Activated CD8-positive, alpha-beta memory T cell treated with anti-CD3 and anti-CD28 coated beads for 36 hours (primary cell): Measurements from ENCODE around the gene CAPNS1. TPM values are rescaled to one million over a fixed set of nuclear protein-coding genes. Genes with fewer than 3 reads are reported as not detected.

Experiments
- CTCF ChIA-PET: fragments of 350-600 bp; sonication (Branson Sonifier 250); formaldehyde crosslinking; loops from one replicate; lab custom pipeline; 2021; ENCODE audit warnings: antibody characterized with exemption; lab: Charles Lee
- POLR2A ChIA-PET: fragments of 350-600 bp; sonication (Branson Sonifier 250); formaldehyde crosslinking; loops from one replicate; lab custom pipeline; 2021; ENCODE audit warnings: antibody characterized with exemption; lab: Charles Lee
- total RNA-seq, 2 experiments: library from RNA; stranded (reverse); gene quantifications; one replicate each; pipeline ENCODE4 v1.2.3, GENCODE V29; 2021

Gene CAPNS1
- total RNA-seq, 2 experiments from 2014 or later = 360 to 374 TPM

DNA sequence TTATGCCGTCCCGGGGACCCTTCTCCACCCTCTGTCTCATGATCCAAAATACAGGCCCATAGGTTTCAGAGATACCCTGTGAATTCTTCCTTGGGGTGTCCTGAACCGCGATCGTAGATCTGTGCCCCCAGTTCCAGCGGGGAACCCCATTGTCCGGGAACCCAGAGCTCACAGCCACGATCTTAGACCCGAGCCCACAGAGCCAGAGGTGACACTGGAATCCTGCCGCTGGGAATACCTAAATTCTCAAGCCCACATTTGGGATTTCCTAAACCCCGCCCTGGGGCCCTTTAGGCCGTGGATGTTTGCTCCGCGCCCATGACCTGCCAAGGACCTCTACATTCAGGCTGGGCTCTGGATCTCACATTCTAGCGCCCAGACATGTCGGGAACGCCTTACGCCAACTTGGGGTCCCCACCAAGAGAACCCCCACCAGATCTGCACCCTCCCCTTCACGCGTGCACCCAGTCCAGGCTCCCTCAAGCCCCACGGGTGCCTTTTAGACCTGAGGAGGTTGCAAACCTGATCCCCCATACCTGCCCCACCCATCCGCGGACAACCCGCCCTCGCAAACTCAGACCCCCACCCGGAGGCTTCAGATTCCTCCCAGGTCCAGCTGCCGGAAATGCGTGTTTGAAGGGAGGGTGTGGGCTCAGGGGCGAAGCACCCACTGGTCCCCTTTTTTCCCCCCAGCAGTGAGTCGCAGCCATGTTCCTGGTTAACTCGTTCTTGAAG lies 605 bp downstream of the CAPNS1 start:
- ChIA-PET POLR2A (interaction anchor here (0.6 to 1.5 kb wide), 4 partner anchors 12 to 75 kb away, joined by 3 to 11 read pairs (median 6); partner anchors contain the start of genes POLR2I and TBCB), CTCF (interaction anchor here (1.5 kb wide), 2 partner anchors 11 to 13 kb away, joined by 4 to 10 read pairs; no protein-coding TSS in a partner anchor)

DNA sequence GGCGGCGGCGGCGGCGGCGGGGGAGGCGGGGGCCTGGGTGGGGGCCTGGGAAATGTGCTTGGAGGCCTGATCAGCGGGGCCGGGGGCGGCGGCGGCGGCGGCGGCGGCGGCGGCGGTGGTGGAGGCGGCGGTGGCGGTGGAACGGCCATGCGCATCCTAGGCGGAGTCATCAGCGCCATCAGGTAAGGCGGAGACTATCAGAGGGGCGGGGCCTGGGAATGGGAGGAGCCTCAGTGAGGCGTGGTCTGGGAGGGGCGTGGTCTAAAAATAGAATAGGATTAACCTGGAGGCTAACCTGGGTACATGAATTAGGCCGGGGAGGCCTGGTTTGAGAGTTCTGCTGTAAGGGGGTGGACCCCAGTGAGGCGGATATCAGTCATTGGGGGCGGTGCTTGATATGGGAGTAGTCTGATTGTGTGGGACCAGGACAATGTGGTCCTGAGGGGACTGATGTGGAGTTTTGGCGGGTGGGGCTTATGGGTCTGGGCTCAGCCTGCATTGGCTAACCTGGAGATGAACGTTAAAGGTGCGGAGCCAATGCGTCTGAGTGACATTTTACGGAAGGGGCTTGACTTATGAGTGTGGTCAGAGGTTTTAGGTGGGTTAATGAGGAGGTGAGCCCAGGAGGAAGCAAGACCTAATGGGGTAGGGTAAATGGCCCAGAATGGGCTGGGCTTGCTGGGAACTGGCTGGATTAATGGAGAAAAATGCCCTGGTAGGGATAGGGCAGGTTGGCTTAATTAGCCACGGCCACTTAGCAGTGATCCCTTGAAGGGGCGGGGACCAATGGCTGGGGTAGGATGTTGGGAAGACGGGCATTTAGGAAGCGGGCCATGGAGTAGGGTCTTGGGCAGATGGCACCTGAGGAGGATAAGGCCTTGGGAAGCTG lies 1.4 kb downstream of the CAPNS1 start:
- POLR2A ChIA-PET = interaction anchor here (0.7 kb wide), 1 partner anchor 74 kb away, joined by 3 read pairs; no protein-coding TSS in a partner anchor
- CTCF ChIA-PET = interaction anchor here (1.5 kb wide), 1 partner anchor 12 kb away, joined by 4 read pairs; no protein-coding TSS in a partner anchor

DNA sequence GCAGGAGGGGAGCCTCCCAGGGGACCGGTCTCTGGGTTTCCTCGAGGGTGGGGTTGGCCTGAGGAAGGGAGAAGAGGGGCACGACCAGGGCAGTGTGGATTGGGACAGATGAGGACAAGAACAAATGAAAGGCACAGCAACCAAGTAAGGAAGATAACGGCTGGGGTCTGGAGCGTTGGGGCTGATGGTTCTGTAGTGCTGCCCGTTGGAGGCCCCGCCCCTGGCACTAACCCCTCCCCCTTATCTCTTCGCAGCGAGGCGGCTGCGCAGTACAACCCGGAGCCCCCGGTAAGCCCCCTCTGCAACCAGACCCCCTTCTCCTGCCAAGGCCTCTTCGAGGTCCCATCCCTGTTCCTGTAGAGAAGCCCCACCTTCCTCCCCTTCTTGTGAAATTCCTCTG lies 2.2 kb downstream of the CAPNS1 start:
- CTCF ChIA-PET = interaction anchor here (0.6 to 2.9 kb wide), 2 partner anchors 14 to 1113 kb away, joined by 3 to 11 read pairs; no protein-coding TSS in a partner anchor
- POLR2A ChIA-PET = no interaction called here

DNA sequence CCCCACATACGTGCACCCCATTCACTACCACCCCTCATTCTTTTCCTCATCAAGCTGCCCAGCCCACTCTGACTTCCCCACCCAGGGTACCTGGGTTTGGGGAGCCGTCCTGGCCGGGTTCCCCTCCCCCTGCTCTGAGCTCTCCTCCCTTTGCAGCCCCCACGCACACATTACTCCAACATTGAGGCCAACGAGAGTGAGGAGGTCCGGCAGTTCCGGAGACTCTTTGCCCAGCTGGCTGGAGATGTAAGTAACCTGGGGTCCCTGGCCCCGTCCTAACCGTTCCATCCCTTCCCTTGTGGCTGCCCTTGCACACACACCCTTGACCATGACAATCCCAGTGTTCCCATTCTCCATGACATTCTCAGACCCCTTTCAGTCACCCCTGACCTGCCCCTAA lies 2.6 kb downstream of the CAPNS1 start:
- ChIA-PET CTCF (interaction anchor here (0.6 to 2.9 kb wide), 2 partner anchors 15 to 1114 kb away, joined by 3 to 11 read pairs; no protein-coding TSS in a partner anchor), POLR2A (interaction anchor here (0.5 kb wide), 1 partner anchor 61 kb away, joined by 3 read pairs; no protein-coding TSS in a partner anchor)

DNA sequence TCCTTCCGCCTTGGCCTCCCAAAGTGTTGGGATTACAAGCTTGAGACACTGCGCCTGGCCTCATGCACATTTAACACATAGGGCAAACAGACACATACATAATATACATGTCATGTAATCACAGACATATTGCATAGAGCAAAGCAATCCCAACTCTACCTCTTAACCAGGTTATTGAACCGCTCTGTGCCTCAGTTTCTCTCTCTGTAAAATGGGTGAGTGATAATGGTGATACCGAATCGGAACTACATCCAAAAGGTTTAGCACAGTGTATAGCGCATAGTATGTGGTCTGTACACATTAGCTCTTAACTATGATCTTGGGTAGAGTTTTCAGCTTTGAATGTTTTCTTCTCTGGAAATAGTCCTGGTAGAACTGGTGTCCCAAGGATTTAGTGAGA lies 4.8 kb downstream of the CAPNS1 start:
- CTCF ChIA-PET = interaction anchor here (2.9 kb wide), 1 partner anchor 17 kb away, joined by 11 read pairs; no protein-coding TSS in a partner anchor
- POLR2A ChIA-PET = interaction anchor here (0.6 kb wide), 1 partner anchor 13 kb away, joined by 3 read pairs; no protein-coding TSS in a partner anchor

DNA sequence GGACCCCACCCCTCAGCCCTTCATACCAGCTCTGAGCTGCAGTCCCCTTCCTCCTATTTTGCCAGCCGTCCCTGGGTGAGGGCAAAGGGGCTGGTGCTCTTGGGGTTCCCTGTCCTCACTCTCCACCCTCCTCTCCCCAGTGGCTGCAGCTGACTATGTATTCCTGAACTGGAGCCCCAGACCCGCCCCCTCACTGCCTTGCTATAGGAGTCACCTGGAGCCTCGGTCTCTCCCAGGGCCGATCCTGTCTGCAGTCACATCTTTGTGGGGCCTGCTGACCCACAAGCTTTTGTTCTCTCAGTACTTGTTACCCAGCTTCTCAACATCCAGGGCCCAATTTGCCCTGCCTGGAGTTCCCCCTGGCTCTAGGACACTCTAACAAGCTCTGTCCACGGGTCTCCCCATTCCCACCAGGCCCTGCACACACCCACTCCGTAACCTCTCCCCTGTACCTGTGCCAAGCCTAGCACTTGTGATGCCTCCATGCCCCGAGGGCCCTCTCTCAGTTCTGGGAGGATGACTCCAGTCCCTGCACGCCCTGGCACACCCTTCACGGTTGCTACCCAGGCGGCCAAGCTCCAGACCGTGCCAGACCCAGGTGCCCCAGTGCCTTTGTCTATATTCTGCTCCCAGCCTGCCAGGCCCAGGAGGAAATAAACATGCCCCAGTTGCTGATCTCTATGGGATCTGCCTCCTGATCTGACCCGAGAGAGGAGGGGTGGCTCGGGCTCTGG lies 10.0 kb downstream of the CAPNS1 start:
- ChIA-PET POLR2A (no interaction called here), CTCF (no interaction called here)

DNA sequence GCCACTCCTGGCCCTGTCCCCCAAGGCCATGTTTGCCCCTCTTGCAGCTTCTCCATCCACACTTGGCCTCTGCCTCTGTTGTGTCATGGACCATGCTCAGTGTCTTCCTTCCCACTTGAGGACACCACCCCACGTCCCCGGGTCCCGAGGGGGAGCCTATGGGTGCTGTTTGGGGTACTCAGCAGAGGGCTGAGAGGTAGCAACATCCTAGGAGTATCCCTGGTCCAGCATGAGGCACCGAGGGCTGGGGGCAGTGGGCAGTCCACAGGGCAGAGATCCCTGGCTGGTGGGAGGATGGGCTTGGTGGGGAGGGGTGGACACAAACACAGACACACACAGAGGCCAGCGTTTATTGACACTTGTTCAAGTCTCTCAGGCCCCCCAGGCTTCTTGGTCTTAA lies 10.7 kb downstream of the CAPNS1 start:
- CTCF ChIA-PET = no interaction called here

DNA sequence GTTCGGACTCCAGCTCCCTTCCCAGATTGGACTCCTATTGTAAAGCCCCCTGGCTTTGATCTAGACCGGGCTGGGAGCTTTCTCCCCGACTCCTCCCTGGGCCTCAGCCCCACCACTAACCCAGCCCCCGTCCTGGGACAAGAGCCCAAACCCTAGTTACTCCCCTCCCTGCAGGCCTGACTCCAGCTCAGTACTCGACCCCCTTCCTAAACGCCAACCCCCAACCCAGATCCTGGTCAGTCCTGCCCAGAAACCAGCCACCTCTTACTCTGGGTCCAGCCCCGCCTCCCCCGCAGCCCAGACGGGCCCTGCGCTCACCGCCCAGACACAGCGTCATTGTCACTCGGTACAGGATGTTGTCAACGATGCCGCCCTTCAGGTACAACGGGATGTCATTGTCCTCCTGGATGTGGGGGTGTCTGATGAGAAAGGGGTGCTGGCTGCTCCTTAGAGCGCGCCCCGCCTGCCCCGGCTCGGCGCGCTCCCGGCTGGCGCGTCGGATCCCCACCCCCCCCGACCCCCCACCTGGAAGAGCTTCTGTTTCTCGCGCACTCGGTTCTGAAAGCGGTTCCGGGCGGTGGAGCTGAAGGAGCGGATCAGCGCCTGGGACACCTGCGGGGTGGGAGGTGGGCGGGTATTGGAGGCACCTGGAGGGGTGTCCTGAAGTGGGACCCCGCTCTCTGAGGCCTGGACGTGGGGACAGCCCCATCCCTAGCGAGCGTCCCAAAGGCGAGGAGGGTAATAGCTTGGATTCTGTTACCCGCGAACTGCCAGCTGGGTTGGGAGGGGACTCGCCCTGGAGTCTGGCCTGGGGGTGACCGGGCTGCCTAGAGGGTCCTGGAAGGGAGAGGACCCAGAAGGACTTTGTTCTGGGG lies 11.5 kb downstream of the CAPNS1 start:
- POLR2A ChIA-PET = interaction anchor here (0.6 kb wide), 1 partner anchor 17 kb away, joined by 4 read pairs; no protein-coding TSS in a partner anchor
- CTCF ChIA-PET = interaction anchor here (0.6 kb wide), 1 partner anchor 471 kb away, joined by 3 read pairs; no protein-coding TSS in a partner anchor

More for the DNA sequence above, 10.7 kb downstream of the CAPNS1 start:
- POLR2A ChIA-PET = no interaction called here

DNA sequence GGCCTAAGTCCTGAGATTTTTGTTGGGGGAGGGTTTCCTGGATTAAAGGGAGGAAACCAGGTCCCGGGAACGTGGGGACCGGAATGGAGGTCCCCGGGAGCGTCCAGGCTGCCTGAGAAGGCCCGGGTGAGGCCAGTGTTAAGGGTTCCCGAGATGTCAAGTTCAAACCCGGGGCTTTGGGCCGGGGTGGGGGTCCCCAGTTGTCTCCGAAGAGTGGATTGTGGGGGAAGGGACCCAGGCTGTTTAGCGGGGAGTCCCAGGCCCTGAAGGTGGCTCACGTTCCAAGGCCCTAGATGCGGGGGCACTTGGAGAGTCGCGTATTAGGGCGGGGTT lies 12.1 kb downstream of the CAPNS1 start:
- ChIA-PET CTCF (no interaction called here), POLR2A (interaction anchor here (0.6 kb wide), 1 partner anchor 18 kb away, joined by 4 read pairs; no protein-coding TSS in a partner anchor)

DNA sequence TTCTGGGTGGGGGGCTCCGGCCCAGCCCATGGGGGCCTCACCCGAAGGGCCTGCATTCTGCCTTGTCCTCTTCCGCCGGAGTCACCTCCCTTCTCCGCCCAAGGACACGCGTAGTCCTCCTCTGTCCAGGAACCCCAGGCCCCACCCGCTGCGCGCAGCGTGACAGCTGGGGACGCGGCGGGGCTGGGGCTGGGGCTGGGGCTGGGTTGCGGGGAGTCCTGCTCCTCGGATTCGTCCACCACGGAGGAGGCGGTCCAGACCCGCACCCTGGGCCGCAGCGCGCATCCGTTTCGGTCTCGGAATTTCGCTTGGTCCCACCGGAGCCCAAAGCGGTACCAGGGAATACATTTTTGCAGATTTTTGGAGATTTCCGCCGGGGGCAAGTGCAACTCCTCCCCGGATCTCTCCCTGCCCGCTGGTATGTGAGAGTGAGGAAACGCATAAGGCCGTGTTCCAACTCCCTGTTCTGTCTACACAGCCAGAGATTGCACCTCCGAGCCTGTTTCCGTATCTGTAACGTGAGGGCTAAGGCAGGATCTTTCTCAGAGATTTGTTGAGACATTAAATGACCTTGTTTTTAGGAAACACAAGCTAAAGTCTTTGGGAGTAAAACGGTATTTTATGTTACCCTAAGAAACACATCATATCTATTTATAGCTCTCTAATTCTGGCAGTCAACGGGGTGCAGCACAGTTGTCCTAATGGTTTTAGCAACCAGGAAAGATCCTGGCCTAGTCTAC lies 12.7 kb downstream of the CAPNS1 start, which contains the start of gene COX7A1:
TSS of gene COX7A1 (minus strand) at position 96 of the 740 bp plus-strand sequence. CDS start at position 56, 40 bp downstream.
- ChIA-PET CTCF (interaction anchor here (1.1 kb wide), 1 partner anchor 13 kb away, joined by 3 read pairs; no protein-coding TSS in a partner anchor), POLR2A (no interaction called here)

DNA sequence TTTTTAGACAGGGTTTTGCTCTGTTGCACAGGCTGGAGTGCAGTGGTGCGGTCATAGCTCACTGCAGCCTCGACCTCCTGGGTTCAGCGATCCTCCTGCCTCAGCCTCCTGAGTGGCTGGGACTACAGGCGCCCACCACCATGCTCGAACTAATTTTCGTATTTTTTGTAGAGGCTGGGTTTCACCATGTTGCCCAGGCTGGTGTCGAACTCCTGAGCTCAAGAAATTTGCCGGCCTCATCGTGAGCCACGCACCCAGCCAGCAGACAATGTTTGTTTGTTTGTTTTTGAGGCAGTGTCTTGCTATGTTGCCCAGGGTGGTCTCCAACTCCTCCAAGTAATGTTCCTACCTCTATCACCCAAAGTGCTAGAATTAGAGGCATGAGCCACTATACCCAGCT lies 13.3 kb downstream of the CAPNS1 start:
- ChIA-PET POLR2A (no interaction called here), CTCF (interaction anchor here (1.1 kb wide), 1 partner anchor 13 kb away, joined by 3 read pairs; no protein-coding TSS in a partner anchor)

DNA sequence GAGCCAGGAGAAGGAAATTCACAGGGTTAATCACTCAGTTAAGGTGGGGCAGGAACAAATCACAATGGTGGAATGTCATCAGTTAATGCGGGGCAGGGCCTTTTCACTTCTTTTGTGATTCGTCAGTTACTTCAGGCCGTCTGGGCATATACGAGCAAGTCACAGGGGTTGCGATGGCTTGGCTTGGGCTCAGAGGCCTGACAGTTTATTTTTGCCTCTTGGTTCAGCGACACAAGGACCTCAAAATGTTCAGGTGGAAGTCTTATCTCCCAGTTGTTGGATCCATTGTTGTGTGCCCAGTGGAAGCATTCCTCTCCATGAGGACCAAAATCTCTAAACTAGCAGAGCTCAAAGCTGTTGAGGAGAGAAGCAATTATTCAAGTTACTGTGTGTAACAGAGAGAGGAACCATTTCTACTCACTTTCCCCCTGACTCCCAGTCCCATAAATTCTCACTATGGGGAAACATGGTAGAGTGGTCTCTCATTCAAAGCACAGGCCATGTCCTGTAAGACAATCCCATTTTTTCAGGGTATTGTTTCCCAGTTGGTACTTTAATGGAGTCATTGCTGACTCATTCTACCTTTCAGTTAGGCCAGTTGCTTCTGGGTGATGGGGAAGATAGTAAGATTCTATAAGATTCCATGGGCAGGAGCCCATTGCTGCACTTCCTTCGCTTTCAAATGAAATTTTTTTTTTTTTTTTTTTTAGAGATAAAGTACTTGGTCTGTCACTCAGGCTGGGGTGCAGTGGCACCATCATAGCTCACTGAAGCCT lies 21.1 kb downstream of the CAPNS1 start:
- CTCF ChIA-PET = no interaction called here
- POLR2A ChIA-PET = no interaction called here

DNA sequence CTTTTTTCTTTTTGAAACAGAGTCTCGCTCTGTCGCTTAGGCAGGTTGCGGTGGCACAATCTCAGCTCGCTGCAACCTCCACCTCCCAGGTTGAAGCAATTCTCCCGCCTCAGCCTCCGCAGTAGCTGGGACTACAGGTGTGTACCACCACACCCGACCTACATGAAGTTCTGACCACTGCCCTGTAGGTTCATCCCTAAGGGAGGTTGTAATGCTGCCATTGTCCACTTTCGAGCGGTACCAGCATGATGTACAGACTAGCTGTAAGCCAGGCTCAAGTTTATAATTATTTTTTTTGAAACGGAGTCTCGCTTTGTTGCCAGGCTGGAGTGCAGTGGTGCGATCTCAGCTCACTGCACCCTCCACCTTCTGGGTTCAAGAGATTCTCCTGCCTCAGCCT lies 23.9 kb downstream of the CAPNS1 start:
- CTCF ChIA-PET = interaction anchor here (1.5 kb wide), 1 partner anchor 11 kb away, joined by 3 read pairs; no protein-coding TSS in a partner anchor
- POLR2A ChIA-PET = no interaction called here

DNA sequence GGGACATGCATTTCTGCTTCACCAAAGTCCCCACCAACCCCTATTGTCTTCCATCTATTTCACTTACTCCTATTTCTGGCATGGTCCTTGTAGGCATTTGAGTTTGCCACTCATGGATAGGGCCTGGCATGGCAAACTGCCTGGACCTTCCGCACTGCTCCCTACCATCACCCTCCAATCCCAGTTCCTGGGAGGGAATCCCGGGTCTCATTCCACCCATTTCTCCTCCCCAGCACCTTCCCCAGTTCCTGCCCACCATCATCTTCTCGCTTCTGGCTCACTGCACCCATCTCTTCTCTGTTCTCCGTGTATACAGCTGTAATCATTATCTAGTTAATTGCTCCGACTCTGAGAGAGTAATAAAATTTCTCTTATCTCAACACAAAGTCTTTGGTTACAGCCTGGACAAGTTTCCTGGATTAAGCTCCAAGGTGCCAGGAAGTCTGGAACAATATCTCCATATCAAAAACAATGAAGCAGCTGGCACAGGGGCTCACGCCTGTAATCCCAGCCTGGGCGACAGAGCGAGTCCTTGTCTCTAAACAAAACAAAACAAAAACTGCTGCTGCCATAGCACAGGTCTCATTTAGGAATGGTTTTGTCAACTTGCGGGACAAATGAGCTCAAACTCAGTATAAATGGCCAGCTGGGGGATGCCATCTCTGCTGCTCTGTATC lies 29.4 kb downstream of the CAPNS1 start:
- ChIA-PET CTCF (interaction anchor here (6.1 kb wide), 1 partner anchor 41 kb away, joined by 27 read pairs; no protein-coding TSS in a partner anchor), POLR2A (interaction anchor here (1.2 kb wide), 1 partner anchor 54 kb away, joined by 3 read pairs; the partner anchor contains the start of gene TBCB)

DNA sequence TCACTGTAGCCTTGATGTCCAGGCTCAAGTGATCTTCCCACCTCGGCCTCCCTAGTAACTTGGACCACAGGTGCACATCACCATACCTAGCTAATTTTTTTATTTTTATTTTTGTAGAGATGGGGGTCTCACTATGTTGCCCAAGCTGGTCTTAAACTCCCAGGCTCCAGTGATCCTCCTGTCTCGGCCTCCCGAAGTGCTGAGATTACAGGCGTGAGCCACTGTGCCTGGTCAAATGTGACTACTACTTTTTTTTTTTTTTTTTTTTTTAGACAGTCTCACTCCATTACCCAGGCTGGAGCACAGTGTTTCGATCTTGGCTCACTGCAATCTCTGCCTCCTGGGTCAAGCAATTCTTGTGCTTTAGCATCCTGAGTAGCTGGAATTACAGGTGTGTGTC lies 33.0 kb downstream of the CAPNS1 start:
- POLR2A ChIA-PET = no interaction called here
- CTCF ChIA-PET = interaction anchor here (0.7 kb wide), 1 partner anchor 1117 kb away, joined by 3 read pairs; no protein-coding TSS in a partner anchor
